Occipital lobe (tissue), 2 donors: ENCODE measurements around the gene ERCC6L. TPM values are rescaled to one million over a fixed set of nuclear protein-coding genes. Genes with fewer than 3 reads are reported as not detected.
"Not testable (repeated sequence)": the region's sequence is repeated elsewhere in the genome, so short reads cannot be mapped to it uniquely, and the experiment has no call there.

Experiments
- DNase-seq: peaks from one replicate; lab custom pipeline; 2025; lab: John Stamatoyannopoulos, UW
- total RNA-seq: library from RNA; depleted of rRNA; stranded (reverse); fragments of >200 nt; gene quantifications from one replicate; pipeline ENCODE4 v1.2.3, GENCODE V29; 2014

The ERCC6L gene
- total RNA-seq, 1 donor from 2014 or later = 0.62 TPM

GRCh38 chrX:72247206-72247942 lies 8.5 kb upstream of the ERCC6L start:
- DNase-seq = no peak

- no peak for DNase-seq
Measured at GRCh38 chrX:72245461-72246089, 6.7 kb upstream of the ERCC6L start.

- no peak for DNase-seq
Measured at GRCh38 chrX:72243472-72243871, 4.6 kb upstream of the ERCC6L start.

GRCh38 chrX:72240976-72241375 lies 2.1 kb upstream of the ERCC6L start:
- DNase-seq = no peak

GRCh38 chrX:72238183-72238582 lies 644 bp downstream of the ERCC6L start:
- no peak for DNase-seq

- DNase-seq = no peak
Measured at GRCh38 chrX:72236841-72237240, 2.0 kb downstream of the ERCC6L start.

GRCh38 chrX:72230290-72230689 lies 8.5 kb downstream of the ERCC6L start:
- no peak for DNase-seq

GRCh38 chrX:72220375-72220774 lies 18.5 kb downstream of the ERCC6L start:
- DNase-seq = not testable (repeated sequence)

- DNase-seq = no peak
Measured at GRCh38 chrX:72216973-72217372, 21.9 kb downstream of the ERCC6L start.

GRCh38 chrX:72208126-72208800 lies 30.6 kb downstream of the ERCC6L start:
- DNase-seq = no peak

- no peak for DNase-seq
Measured at GRCh38 chrX:72207366-72207765, 31.5 kb downstream of the ERCC6L start.

GRCh38 chrX:72205706-72206105 lies 33.1 kb downstream of the ERCC6L start:
- DNase-seq = no peak

GRCh38 chrX:72203421-72203820 lies 35.4 kb downstream of the ERCC6L start:
- DNase-seq = no peak

- DNase-seq = no peak
Measured at GRCh38 chrX:72202792-72203401, 35.9 kb downstream of the ERCC6L start.

GRCh38 chrX:72201836-72202536 lies 36.8 kb downstream of the ERCC6L start:
- no peak for DNase-seq

- DNase-seq = no peak
Measured at GRCh38 chrX:72182924-72183323, 55.9 kb downstream of the ERCC6L start.

- peak; percentile 86 for DNase-seq
Measured at GRCh38 chrX:72181178-72182125, 57.4 kb downstream of the ERCC6L start, which contains the start of gene PIN4. PIN4 (plus strand) TSS chrX:72181757; CDS start chrX:72181786, 29 bp downstream.

- no peak for DNase-seq
Measured at GRCh38 chrX:72180539-72180938, 58.3 kb downstream of the ERCC6L start.

GRCh38 chrX:72176981-72177380 lies 61.8 kb downstream of the ERCC6L start:
- no peak for DNase-seq

GRCh38 chrX:72176289-72176688 lies 62.5 kb downstream of the ERCC6L start:
- not testable (repeated sequence) for DNase-seq
